H7 (cell line): Measurements from ENCODE around the gene VGLL4. TPM values are rescaled to one million over a fixed set of nuclear protein-coding genes. Genes with fewer than 3 reads are reported as not detected.
"Not testable (repeated sequence)": the region's sequence is repeated elsewhere in the genome, so short reads cannot be mapped to it uniquely, and the experiment has no call there.

Experiments
- DNase-seq: peaks from one replicate; pipeline ENCODE4 v3.0.0; 2012
- H3K27me3 ChIP-seq: 2 replicates; pipeline ENCODE4 v1.6.0; 2011; ENCODE audit warnings: mild to moderate bottlenecking, low read length; ENCODE audit not compliant: control insufficient read depth, insufficient read depth
- H3K36me3 ChIP-seq: replicated peaks from 2 replicates; pipeline ENCODE4 v1.5.1; 2011; ENCODE audit warnings: low read length; ENCODE audit not compliant: control insufficient read depth, insufficient read depth
- H3K4me3 ChIP-seq: 2 replicates; pipeline ENCODE4 v1.5.1; 2011; ENCODE audit warnings: low read depth, mild to moderate bottlenecking, control low read depth, low read length, moderate library complexity; ENCODE audit not compliant: insufficient read depth
- total RNA-seq: library from RNA; depleted of rRNA; stranded (reverse); fragments of >200 nt; shearing (Covaris generic); gene quantifications from 2 replicates; pipeline ENCODE4 v1.2.3, GENCODE V29; 2014; rRNA removed

Gene VGLL4, protein sequence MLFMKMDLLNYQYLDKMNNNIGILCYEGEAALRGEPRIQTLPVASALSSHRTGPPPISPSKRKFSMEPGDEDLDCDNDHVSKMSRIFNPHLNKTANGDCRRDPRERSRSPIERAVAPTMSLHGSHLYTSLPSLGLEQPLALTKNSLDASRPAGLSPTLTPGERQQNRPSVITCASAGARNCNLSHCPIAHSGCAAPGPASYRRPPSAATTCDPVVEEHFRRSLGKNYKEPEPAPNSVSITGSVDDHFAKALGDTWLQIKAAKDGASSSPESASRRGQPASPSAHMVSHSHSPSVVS
- 44.2 and 49.7 TPM in 2 replicates for total RNA-seq

DNA sequence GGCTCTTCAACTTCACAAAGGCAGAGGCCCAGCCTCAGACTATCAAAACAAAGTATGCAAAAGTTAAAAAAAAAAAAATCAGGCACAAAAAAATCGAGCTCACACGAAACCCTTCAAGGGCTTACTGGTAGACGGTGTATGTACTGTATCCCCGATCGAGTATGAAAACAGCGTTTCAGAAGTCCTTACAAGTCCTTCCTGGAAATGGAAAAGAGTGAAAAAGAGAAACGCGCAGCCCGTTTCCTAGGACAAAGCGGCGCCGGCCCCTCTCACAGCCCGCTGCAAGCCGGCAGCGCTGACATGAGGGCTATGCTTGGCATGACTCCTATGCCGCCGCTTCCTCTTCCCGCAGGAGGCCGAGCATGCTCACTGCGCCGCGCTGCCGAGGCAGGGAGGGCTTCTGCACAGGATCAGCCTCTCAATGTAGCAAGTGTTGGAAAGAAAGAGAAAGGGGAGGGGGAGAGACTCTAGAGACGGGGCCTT, at the start of gene VGLL4:
TSS of gene VGLL4 (minus strand) at position 311 of the 483 bp plus-strand sequence. CDS start 397 bp downstream, outside the sequence.
- no peaks in the 10 kb centered on the region for H3K36me3 ChIP-seq
- DNase-seq = peak; percentile 91
- no peaks in the 10 kb centered on the region for H3K27me3 ChIP-seq
- H3K4me3 ChIP-seq = peak within 1 kb of the TSS; percentile 88

DNA sequence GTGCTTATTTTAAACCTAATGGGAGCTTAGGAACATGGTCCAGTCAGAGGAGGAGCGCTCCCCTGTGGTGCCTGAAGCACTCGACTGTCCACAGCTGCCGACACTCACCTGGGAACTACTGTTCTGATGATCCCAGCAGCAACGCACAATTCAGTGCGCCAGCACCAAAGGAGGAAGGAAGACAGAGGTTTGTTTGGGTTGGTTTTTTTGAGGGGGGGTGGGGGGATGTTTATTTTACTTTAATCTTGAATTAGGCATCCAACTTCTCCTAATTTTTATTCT, 48.8 kb upstream of the VGLL4 start:
- H3K27me3 ChIP-seq = no peaks in the 10 kb centered on the region
- no peak for DNase-seq
- no peaks in the 10 kb centered on the region for H3K36me3 ChIP-seq
- H3K4me3 ChIP-seq = no peak overlapping the region

DNA sequence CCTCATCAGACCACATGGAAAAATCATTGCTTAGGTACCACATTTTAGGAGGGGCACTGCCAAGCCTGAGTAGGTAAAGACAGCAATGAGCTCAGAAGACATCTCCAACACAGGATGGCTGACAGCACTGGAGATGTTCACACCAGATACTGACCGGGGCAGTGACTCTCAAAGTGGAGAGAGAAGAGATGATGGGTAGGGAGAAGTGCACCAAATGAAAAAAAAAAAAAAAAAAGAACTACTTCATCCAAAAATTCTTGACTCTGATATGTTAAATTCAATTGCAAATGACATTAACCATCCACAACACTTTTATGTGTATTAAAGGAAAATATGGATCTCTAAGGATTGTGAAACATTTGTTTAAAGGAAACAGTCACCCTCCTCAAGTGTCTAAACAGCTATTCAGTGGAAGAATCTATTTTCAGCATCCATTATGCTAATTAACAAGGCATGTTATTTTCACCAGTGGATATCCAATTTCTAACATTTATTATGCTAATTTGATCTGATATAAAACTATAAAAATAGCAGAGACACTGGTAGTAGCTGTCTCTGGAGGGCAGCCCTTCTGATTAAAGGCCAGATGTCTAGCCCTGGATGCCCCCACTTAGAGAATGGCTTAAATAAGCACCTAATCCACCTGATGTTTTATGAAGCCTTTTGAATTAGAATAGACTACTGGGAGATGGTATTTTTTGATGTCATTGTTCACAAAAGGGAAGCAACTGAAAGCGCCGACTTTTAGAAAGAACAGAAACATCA, 48.2 kb upstream of the VGLL4 start:
- Histone ChIP-seq H3K36me3 (no peaks in the 10 kb centered on the region), H3K27me3 (no peaks in the 10 kb centered on the region), H3K4me3 (no peak overlapping the region)
- DNase-seq = no peak

DNA sequence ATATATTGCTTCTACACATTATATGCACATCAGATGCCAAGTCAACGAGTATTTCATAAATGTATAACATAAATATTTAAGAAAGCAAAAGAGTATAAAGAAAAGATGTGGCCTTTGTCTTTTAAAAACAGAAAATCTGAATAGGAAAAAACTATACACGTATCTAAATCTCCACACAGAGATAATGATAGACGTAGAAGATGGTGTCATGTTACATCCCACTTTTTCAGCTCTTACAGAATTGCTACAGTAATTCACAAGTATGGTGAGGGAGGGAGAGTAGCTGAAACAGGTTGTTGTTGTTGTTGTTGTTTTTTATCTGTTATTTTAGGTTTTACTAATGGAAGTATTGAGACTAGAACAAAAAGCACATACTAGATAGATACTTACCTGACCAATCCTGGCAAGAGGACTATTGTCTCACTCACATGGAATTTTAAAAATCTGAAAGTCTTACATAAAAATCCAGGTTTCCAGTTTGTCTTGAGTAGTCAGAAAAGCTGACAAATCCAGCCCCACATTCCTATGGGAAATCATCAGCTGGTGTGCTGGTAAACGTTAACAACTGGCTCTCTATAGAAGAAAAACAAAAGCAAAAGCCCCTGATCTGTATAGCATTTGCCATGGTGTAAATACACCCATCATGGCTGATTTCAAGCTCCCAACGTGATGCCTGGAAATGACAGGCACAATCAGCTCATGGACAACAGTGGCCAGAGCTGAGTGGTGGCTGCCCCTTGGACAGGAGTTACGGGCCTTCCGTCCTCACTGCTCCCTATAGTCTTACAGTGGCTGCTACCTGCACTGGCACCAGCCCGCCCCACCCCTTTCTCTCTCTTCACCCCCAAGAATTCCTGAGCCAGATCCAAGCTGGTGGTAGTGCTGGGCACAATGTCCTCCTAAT, 47.4 kb upstream of the VGLL4 start:
- no peak for DNase-seq
- Histone ChIP-seq H3K36me3 (no peaks in the 10 kb centered on the region), H3K4me3 (no peak overlapping the region), H3K27me3 (no peaks in the 10 kb centered on the region)

DNA sequence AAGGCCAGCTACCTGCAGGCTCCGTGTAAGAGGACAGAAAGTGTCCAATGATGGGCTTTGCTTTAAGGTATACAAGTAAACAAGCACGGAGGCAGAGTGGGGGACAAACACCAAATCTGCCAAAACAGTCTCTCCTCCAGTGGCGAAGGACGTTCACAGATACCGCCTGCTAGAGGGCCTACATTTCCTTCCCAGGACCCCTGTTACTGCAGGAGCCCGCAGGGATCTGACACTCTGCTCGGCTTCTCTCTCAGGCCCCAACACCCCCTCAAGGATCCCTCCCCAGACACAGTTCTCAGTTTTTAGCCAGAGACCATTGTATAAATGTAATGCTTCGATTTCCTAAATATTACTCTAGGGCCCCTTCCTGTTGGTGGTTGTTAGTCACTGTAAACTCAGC, 46.0 kb upstream of the VGLL4 start:
- no peaks in the 10 kb centered on the region for H3K36me3 ChIP-seq
- no peak overlapping the region for H3K4me3 ChIP-seq
- no peak for DNase-seq
- H3K27me3 ChIP-seq = no peaks in the 10 kb centered on the region

DNA sequence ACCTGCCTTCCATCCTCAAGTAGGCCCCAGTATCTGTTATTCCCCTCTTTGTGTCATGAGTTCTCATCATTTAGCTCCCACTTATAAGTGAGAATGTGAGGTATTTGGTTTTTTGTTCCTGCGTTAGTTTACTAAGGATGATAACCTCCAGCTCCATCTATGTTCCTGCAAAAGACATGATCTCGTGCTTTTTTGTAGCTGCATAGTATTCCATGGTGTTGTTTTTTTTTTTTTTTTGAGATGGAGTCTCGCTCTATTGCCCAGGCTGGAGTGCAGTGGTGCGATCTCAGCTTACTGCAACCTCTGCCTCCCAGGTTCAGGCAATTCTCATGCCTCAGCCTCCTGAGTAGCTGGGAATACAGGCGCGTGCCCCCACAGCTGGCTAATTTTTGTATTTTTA, 41.3 kb upstream of the VGLL4 start:
- H3K4me3 ChIP-seq, DNase-seq, H3K36me3 ChIP-seq, H3K27me3 ChIP-seq: not testable (repeated sequence)

DNA sequence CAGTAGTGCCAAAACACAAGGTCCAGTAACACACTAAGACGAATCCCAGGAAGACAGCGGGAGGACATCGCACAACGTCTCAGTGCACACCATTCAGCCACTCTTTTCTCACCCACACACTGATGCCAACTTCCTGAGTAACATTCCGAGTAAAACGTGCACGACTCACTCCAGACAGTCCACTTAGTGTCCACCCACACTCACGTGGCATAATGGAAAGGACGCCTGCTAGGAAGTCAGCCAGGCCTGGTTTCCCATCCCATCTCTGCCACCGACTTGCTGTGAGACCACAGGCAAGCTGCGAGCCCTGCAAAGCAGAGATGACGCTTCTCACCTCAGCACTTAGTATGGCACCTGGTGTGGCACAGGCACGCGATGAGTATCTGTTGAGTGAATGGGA, 36.8 kb upstream of the VGLL4 start:
- no peak for DNase-seq
- Histone ChIP-seq H3K36me3 (no peaks in the 10 kb centered on the region), H3K27me3 (no peaks in the 10 kb centered on the region), H3K4me3 (no peak overlapping the region)

DNA sequence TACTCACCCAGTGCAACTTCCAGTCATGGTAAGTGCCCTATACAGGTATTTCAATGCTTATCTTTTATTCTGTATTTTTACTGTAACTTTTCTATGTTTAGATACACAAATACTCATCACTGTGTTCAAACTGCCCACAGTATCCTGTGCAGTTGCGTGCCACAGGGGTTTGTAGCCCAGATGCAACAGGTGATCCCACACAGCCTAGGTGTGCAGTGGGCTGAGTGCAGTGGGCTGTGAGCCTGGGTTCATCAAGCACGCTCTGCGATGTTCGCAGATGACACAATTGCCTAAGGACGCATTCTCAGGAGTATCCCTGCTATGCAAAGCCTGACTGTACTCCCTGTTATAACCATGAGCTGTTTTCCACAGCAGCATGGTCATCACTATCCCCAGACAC, 36.2 kb upstream of the VGLL4 start:
- Histone ChIP-seq H3K36me3 (no peaks in the 10 kb centered on the region), H3K27me3 (no peaks in the 10 kb centered on the region), H3K4me3 (no peak overlapping the region)
- DNase-seq = no peak

DNA sequence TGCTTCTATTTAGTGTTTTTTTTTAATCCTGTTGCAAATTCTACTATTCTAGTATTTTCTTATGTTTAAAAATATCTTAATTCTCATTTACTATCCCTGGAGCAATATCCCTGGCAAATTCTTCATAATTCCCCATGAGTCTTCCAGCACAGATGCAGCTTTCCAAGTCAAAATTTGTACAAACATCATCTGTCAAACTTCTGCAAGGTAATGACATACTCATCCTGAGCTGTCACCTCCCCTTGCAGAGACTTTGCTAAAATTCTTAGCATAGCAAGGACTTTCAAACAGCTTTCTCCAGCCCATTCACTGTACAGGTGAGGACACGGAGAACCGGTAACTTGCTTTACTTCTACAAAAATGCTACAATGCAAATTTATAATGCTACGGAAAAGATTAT, 28.6 kb upstream of the VGLL4 start:
- no peaks in the 10 kb centered on the region for H3K27me3 ChIP-seq
- no peak for DNase-seq
- H3K4me3 ChIP-seq = no peak overlapping the region
- H3K36me3 ChIP-seq = no peaks in the 10 kb centered on the region

DNA sequence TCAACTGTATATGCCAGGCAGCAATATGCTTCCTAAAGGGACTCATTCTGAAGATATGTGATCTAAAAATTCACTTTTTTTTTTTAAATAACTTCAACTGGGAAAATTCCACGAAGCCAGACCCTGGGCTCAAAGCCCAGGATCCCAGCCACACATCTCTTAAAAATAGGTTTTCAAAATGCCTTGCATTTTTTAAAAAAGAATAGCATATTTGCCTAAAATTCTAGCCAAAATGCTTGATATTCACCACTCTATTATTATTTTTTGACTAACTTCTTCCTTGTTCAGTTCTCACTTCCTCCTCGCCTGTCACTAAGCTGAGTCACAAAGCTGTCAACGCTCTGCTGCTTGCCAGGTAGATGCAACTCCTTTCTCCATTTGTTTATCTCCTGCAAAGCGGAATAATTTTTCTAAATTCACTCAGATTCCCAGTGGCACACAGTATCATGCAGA, 28.0 kb upstream of the VGLL4 start:
- Histone ChIP-seq H3K27me3 (no peaks in the 10 kb centered on the region), H3K4me3 (no peak overlapping the region), H3K36me3 (no peaks in the 10 kb centered on the region)
- DNase-seq = no peak

DNA sequence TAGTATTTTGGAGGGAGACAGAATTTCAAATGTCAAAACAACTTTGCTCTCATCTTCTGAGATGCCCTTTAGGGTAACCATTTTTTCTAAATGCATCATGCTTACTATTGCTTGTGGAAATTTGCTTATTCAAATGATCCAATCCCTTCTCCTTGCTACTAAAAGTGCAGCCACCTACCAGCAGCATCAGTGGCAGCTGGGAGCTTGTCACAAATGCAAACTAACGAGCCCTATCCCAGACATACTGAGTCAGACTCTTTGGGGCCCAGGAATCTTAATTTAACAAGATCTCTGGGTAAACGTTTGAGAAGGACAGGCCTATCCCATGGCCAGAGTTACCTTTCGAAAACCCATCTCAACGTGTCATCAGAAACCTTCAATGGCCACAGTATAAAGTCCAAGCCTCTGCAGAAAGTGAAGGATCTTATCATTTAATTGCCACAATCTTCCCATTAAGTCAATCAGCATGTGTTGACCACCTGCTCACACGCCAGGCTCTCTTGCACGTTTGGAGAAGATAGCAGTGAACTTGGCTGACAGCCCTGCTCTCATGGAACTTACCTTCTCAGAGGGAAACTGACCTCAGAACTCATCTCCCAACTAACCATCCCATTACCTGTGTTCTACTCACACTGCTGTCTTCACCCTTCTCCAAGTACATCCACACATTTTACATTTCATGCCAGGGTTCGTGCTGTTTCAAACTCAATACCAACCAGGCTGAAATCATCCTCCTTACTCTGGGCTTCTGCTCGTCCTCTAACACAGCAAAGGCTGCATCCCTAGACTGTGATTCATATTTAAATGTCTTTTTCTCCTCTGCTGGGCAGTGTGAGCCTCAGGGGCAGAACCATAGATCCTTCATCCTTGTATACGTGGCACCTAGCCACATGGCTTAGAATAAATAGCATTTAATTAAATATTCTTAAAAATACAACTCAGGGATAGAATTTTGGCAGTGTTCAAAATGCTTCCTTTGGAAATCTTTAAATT, 24.8 kb upstream of the VGLL4 start:
- no peak overlapping the region for H3K4me3 ChIP-seq
- no peaks in the 10 kb centered on the region for H3K27me3 ChIP-seq
- H3K36me3 ChIP-seq = no peaks in the 10 kb centered on the region
- DNase-seq = no peak

DNA sequence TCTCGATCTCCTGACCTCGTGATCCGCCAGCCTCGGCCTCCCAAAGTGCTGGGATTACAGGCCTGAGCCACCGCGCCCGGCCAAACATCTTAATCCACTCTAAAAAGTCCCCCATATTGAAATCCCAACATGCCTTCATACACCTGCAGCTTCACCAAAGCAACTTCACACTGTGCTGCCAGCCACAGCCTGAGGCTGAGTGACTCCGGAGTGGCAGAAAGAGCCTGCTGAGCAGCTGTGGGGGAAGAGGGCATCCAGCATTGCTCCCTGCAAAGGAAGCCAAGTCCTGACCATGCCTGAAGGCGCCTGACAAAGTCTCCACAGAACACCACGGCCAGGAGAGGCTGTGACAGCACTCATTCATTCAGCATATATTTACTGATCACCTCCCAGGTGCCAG, 21.6 kb upstream of the VGLL4 start:
- DNase-seq = no peak
- Histone ChIP-seq H3K27me3 (no peaks in the 10 kb centered on the region), H3K4me3 (no peak overlapping the region), H3K36me3 (no peaks in the 10 kb centered on the region)

DNA sequence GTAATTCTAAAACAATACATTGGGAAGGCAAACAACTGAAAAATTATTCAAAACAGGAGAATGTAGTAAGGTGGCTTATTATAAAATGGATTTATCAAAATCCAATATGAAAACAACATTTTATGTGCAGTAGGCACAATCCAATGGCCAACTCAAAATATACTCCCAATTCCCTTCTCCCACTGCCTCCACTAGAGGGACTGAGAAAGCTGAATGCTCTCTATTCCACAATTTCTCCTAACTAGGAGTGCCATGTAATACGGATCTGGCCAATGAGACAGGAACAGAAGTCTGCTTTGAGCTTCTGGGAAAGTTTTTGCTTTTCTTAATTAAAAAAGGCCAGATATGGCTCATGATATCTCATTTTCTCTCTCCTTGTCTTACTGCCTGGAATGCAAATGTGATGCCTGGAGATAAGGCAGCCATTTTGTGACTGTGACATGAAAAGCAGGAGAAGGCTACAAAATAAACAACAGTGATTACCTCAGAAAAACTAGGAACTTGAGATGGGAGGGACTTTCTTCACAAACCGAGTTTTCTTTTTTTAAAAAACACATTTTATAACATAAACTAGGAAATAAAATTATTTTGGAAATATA, 18.8 kb upstream of the VGLL4 start:
- no peaks in the 10 kb centered on the region for H3K36me3 ChIP-seq
- DNase-seq = peak; percentile 64
- no peaks in the 10 kb centered on the region for H3K27me3 ChIP-seq
- H3K4me3 ChIP-seq = no peak overlapping the region
